AG08395 (cell line): ENCODE results near the gene ZRANB2.
A peak's percentile ranks its signal among the peaks of the same experiment; 100 is the strongest.

Experiments
- DNase-seq: peaks from one replicate; pipeline ENCODE4 v3.0.0; 2012; ENCODE audit warnings: mixed read lengths, low spot score

Gene ZRANB2

GRCh38 chr1:71080739-71081696 lies at the start of gene ZRANB2:
Gene ZRANB2 (minus strand): TSS chr1:71081035. CDS start chr1:71080995, 40 bp downstream.
- peak; percentile 94 for DNase-seq

DNA sequence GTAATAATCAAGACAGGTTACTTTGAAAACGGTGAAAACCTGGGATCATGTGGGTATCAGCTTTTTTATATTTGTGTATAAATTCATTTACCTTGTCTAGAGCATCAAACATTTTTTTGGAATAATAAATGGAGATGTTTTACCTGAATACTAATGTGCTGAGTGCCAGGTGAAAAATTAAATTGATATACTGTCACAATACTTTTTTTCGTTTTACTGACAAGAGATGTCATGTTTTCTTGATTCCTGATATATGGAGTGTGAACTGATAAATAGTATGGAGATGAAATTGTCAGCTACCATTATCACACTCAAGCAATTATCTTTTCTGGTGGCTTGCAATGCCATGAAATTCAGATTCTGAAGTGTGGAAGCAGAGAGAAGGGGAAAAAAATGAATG lies 47.2 kb upstream of the ZRANB2 start:
- no peak for DNase-seq

DNA sequence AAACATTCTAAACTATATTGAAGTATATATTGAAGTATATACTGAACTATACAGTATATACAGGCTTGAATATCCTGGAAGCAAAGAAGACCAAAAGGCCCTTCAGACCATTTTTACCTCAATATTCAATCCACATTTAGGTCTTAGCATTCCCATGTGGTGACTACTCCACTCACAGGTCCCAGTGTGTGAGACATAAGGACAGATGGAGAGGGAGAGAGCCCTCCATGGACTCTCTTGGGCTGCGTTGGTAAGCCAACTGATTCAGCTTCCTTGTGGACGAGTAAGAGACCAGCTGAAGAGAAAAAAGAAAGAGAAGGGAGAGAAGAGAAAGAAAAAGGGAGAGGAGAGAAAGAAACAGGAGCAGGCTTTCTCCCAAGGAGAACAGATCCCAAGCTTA lies 37.3 kb upstream of the ZRANB2 start:
- DNase-seq: no peak

- no peak for DNase-seq
Measured at GRCh38 chr1:71116729-71117128, 35.9 kb upstream of the ZRANB2 start.

- DNase-seq: no peak
Measured at GRCh38 chr1:71106658-71107322, 26.0 kb upstream of the ZRANB2 start.

GRCh38 chr1:71104417-71104816 lies 23.6 kb upstream of the ZRANB2 start:
- no peak for DNase-seq

- DNase-seq: no peak
Measured at GRCh38 chr1:71101839-71102376, 21.1 kb upstream of the ZRANB2 start.

DNA sequence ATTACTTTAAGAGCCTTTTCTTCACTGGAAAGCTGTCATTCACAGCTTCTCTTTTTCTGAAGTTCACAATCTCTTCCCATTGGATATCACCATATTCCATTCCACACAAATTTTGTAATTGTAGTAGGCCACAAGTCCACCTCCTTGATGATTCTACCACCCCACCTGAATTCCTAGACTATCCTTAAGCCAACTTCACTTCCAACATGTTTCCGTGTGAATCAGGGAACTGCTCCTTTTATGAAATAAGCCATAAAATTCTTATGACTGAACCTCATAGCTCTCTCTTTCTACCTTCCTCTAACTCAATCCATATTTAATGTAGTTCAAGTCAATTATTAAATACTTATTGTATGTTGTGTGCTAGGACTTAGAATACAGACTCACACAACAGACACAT lies 16.6 kb upstream of the ZRANB2 start:
- DNase-seq: no peak

DNA sequence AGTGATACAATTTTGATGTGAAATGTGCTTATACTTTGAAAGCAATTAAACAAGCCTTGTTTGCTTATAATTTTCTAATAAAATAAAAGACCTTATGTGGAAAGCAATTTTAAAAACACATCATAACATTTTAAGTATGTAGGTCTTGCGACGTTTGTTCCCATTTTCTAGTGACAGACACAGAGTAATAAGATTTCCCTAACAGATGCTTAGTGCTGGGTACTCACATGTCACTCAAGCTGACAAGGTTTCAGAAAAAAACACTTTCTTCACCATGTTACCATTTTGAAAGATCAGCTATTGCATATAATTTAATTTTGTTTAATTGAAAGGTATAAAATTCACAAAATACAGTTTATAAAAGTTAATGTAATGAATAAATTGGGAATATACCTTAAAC lies 14.1 kb upstream of the ZRANB2 start:
- no peak for DNase-seq

DNA sequence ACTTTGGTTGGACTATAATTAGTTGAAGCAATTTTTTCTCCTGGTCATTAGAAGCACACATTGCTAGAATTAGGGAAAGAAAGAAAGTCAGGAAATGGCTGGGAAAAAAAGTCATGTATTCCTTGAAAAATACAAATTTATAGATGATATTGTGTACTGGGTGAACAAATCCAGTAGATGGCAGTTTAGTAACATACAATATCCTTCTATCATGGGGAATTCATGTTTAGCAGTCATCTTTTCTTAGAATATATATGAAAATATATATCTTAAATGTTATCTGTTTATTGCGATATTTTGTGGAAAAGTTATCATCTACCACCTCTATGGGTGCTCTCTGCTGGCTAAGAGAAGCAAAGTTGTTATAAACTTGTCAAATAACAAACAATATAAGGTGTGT lies 13.1 kb upstream of the ZRANB2 start:
- peak; percentile 40 for DNase-seq

DNA sequence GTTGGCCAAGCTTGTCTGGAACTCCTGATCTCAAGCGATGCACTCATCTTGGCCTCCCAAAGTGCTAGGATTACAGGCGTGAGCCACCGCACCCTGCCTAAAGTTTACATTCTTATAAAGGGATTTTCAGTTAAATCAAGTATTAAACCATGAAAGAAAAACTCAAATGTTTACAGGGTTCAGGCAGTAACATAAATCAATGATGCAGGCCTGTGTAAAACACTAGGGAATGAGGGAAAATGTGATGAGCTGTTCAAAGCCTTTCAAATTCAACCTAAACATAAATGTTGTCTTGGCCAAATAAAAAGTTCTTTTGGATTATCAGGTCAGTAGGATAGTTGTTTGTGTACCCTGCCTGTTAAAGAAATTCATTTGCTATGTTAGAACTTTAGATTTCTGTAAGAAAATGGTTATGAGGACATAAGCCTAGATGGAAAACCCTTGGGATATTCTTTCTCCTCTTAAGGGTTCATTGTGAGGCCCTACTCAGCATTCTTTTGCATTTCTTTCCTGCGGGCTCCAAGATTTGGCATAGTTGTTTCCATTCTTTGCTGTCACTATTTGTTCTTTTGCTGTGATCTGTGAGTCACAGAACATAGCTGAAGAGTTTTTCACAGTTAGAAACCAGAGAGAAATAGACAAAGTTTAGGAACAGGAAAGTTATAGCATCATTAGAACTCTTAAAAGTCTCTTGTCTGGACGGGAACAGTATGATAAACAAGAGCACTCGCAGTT lies 8.9 kb upstream of the ZRANB2 start:
- peak; percentile 70 for DNase-seq

DNA sequence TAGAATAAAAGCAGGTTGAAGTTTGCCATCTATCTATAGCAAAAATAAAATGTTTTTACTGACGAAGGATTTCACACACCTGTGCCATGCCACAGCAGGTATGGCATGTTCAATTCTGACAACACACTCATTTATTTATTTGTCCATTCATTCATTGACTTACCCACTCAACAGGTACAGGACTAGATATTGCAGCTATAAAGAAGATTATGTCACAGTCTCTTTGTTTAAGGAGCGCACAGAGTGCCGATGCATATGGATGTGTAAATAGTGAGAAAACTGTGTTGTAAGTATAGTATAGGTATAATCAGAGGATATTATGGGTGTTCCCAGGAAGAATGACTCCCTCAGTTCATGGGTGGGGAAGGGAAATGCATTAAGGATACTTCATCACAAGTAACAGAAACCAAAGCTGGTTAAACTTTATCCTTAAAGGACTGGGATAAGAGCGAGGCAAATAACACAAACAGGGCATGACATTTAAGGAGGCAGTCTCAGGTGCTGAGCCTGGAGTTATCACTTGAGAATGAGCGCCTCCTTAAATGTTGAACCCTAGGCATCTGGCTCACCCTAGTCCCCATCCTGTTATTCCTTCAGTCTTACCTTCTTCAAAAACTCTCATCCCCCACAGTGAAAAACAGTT lies 7.9 kb upstream of the ZRANB2 start:
- no peak for DNase-seq

- DNase-seq: no peak
Measured at GRCh38 chr1:71087713-71088112, 6.9 kb upstream of the ZRANB2 start.

DNA sequence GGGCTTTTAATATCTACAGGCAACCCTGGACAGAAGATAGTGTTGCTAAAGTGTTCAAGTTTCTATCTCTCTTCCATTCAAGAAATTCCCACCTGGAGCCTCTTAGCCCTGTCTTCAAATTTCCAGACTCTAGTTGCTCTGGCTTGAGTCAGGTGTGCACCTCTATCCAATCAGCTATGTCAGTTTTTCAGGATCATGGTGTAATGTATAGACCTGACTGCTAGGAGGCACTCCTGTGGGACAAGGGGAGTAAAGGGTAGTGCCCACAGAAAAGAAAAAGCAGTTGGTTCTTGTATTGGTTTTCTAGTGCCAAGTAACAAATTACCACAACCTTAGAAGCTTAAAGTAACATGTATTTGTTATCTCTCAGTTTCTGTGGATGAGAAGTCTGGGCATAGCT lies 6.2 kb upstream of the ZRANB2 start:
- DNase-seq: no peak

GRCh38 chr1:71086331-71086730 lies 5.5 kb upstream of the ZRANB2 start:
- peak; percentile 33 for DNase-seq

DNA sequence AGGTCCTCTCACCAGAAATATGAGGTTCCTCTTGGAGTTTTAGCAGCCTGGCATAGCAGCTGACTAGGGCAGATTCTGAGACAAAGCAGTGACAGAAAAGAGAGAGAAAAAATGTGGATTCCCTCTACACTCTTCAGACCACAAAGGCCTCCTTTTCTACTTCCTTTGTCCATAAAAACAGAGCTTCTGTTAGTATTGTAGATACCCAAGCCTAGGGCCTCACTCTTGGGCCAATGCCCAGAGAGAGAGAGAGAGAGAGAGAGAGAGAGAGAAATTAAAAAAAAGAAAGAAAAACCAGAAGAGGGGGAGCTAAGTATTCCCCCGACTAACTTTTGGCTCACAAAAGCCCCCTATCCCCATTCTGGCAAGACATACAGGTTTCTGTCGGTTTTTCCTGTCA lies 2.4 kb upstream of the ZRANB2 start:
- DNase-seq: no peak

GRCh38 chr1:71081697-71082080 lies 854 bp upstream of the ZRANB2 start:
- no peak for DNase-seq

GRCh38 chr1:71080230-71080738 lies 551 bp downstream of the ZRANB2 start:
- peak; percentile 19 for DNase-seq

DNA sequence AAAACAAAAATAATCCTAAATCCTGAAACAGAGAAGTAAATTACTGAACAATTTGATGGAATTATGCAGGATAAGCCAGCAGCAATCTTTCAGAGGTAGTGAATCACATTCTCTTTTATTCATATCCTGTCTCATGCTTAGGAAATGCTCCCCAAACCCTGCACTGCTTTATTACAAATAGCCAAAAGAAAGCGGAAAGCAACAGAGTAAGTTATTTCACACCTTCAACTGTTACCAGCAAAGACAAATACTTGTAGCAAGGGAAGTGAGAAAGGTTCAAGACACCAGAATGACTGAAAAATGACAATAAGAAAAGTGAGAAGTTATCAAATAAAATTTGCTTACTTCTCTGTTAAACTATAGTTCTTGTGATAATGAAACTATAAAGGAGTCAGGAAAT lies 6.2 kb downstream of the ZRANB2 start:
- no peak for DNase-seq

DNA sequence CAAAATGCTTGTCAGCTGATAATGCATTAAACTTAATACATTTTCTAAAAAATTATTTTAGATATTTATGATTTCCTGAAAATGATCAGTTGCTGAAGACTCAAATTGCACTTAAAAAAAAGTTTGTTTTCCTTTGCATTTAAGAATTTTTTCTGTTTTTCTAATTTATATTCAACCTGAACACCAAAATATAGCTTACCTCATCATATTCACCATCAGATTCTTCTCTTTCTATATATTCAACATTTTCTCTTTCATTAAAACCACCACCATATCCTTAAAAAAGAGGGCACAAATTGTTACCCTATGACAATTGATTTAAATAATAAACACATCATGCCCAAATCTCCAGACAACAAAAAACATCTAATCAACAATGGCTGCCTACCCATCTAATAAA lies 8.6 kb downstream of the ZRANB2 start:
- no peak for DNase-seq

- DNase-seq: no peak
Measured at GRCh38 chr1:71071720-71072119, 9.1 kb downstream of the ZRANB2 start.
